IMR-90 (cell line): ENCODE measurements around the gene GJA5. TPM values are rescaled to one million over a fixed set of nuclear protein-coding genes. Genes with fewer than 3 reads are reported as not detected.

Experiments used
- ATAC-seq: fragments of 200-7000 bp; cut with Tn5 transposase; 2 replicates; pipeline ENCODE4 v1.9.1; 2020; ENCODE audit warnings: low read depth, mild to moderate bottlenecking, moderate library complexity
- BruUV-seq: library from RNA; stranded (reverse); fragments of 400-500 nt; replicated peaks from 2 replicates; lab custom pipeline; 2021; lab: Mats Ljungman, UMichigan
- CTCF ChIA-PET: fragments of 300-600 bp; formaldehyde crosslinking; extraction: SDS; loops from one replicate; lab custom pipeline; 2021; ENCODE audit warnings: antibody characterized with exemption; lab: Yijun Ruan, JAX
- POLR2A ChIA-PET: fragments of 300-600 bp; sonication (Branson Sonifier 250); formaldehyde crosslinking; loops from one replicate; lab custom pipeline; 2022; ENCODE audit warnings: antibody characterized with exemption; ENCODE audit not compliant: unreplicated experiment; lab: Charles Lee
- DNase-seq: peaks from one replicate; pipeline ENCODE4 v3.0.0; 2013
- H2AFZ ChIP-seq: replicated peaks from 2 replicates; pipeline ENCODE3; 2013; ENCODE audit warnings: low read length, mild to moderate bottlenecking; ENCODE audit not compliant: poor library complexity
- H2AK5ac ChIP-seq: 2 replicates; pipeline ENCODE4 v1.6.1; 2013; ENCODE audit warnings: low read depth, low read length, inconsistent platforms
- H2AK9ac ChIP-seq: replicated peaks from 2 replicates; pipeline ENCODE3; 2013; ENCODE audit warnings: mild to moderate bottlenecking, low read depth, low read length, moderate library complexity; ENCODE audit not compliant: poor library complexity
- H2BK120ac ChIP-seq: 2 replicates; pipeline ENCODE4 v1.6.1; 2013; ENCODE audit warnings: low read depth, low read length, inconsistent platforms
- H2BK15ac ChIP-seq: 3 replicates; pipeline ENCODE4 v1.6.1; 2013; ENCODE audit warnings: low read depth, low read length, inconsistent platforms
- H2BK20ac ChIP-seq: 2 replicates; pipeline ENCODE4 v1.6.1; 2013; ENCODE audit warnings: low read depth, mild to moderate bottlenecking, inconsistent platforms, low read length, moderate library complexity
- H2BK5ac ChIP-seq: 2 replicates; pipeline ENCODE4 v1.6.1; 2013; ENCODE audit warnings: mild to moderate bottlenecking, low read depth, low read length, inconsistent platforms; ENCODE audit not compliant: poor library complexity, severe bottlenecking
- H3K14ac ChIP-seq: replicated peaks from 2 replicates; pipeline ENCODE4 v1.6.1; 2013; ENCODE audit warnings: low read depth, low read length, inconsistent platforms
- H3K18ac ChIP-seq: 2 replicates; pipeline ENCODE4 v1.6.1; 2013; ENCODE audit warnings: low read depth, low read length, control low read depth
- H3K23ac ChIP-seq: 2 replicates; pipeline ENCODE4 v1.6.1; 2013; ENCODE audit warnings: low read depth, low read length, inconsistent platforms
- H3K27ac ChIP-seq: 2 replicates; pipeline ENCODE4 v1.5.1; 2013; ENCODE audit warnings: mild to moderate bottlenecking, control low read depth, low read length; ENCODE audit not compliant: insufficient read depth
- H3K27me3 ChIP-seq: 2 replicates; pipeline ENCODE4 v1.6.1; 2013; ENCODE audit warnings: low read length; ENCODE audit not compliant: control insufficient read depth, insufficient read depth
- H3K36me3 ChIP-seq: 2 replicates; pipeline ENCODE4 v1.6.1; 2013; ENCODE audit warnings: low read length, mixed read lengths; ENCODE audit not compliant: control insufficient read depth, insufficient read depth
- H3K4ac ChIP-seq: 2 replicates; pipeline ENCODE4 v1.6.1; 2013; ENCODE audit warnings: low read depth, low read length, inconsistent platforms
- H3K4me1 ChIP-seq: 2 replicates; pipeline ENCODE4 v1.6.1; 2013; ENCODE audit warnings: low read length, mixed read lengths; ENCODE audit not compliant: control insufficient read depth, insufficient read depth
- H3K4me2 ChIP-seq: 2 replicates; pipeline ENCODE4 v1.6.1; 2013; ENCODE audit warnings: low read depth, mild to moderate bottlenecking, control low read depth, low read length, moderate library complexity
- H3K4me3 ChIP-seq: 2 replicates; pipeline ENCODE4 v1.5.1; 2013; ENCODE audit warnings: low read depth, mild to moderate bottlenecking, control low read depth, low read length, moderate library complexity; ENCODE audit not compliant: insufficient read depth
- H3K56ac ChIP-seq: 2 replicates; pipeline ENCODE4 v1.6.1; 2013; ENCODE audit warnings: low read length, inconsistent platforms; ENCODE audit not compliant: insufficient read depth; ENCODE audit errors: extremely low read depth
- H3K79me1 ChIP-seq, 2 experiments: 2 replicates each; pipeline ENCODE4 v1.6.1; 2013; ENCODE audit warnings: low read length in 2 of 2, inconsistent platforms in 1 of 2, low read depth in 1 of 2
- H3K9ac ChIP-seq: 2 replicates; pipeline ENCODE4 v1.6.1; 2013; ENCODE audit warnings: low read depth, low read length, control low read depth
- H3K9me1 ChIP-seq: 2 replicates; pipeline ENCODE4 v1.6.1; 2013; ENCODE audit warnings: low read length, inconsistent platforms; ENCODE audit not compliant: insufficient read depth
- H3K9me3 ChIP-seq: 2 replicates; pipeline ENCODE4 v1.6.1; 2013; ENCODE audit warnings: low read length; ENCODE audit not compliant: control insufficient read depth, insufficient read depth
- H4K20me1 ChIP-seq: 2 replicates; pipeline ENCODE4 v1.6.1; 2013; ENCODE audit warnings: low read length, inconsistent platforms; ENCODE audit not compliant: insufficient read depth
- H4K5ac ChIP-seq: 2 replicates; pipeline ENCODE4 v1.6.1; 2013; ENCODE audit warnings: mild to moderate bottlenecking, low read depth, low read length, control low read depth
- H4K8ac ChIP-seq, 2 experiments: 2 replicates each; pipeline ENCODE4 v1.6.1; 2013; ENCODE audit warnings: low read depth in 2 of 2, low read length in 2 of 2, control low read depth in 1 of 2, inconsistent platforms in 1 of 2
- H4K91ac ChIP-seq: 2 replicates; pipeline ENCODE4 v1.6.1; 2013; ENCODE audit warnings: low read depth, low read length, inconsistent platforms; ENCODE audit not compliant: insufficient read depth
- FOS ChIP-seq: fragments of 150-350 bp; IDR thresholded peaks from 2 replicates; pipeline ENCODE4 v1.6.1; 2016; ENCODE audit warnings: low read depth, low read length
- WGBS, 2 experiments: methylation state at CpG; one replicate each; pipeline versions ENCODE4 v1.1.5 to v1.1.7; 2013; ENCODE audit warnings: missing lambda C conversion rate in 2 of 2; ENCODE audit not compliant: insufficient read length in 1 of 2; ENCODE audit errors: extremely low coverage in 2 of 2; 5-methylcytosine and 5-hydroxymethylcytosine counted together
- dilution Hi-C: fragments of 300-500 bp; cut with HindIII; formaldehyde crosslinking; loops from one replicate; pipeline ENCODE4 v1.14.3; 2018; ENCODE audit warnings: low sequenced_read_pairs; ENCODE audit not compliant: unreplicated experiment
- in situ Hi-C: fragments of 300-500 bp; cut with MboI; formaldehyde crosslinking; loops from 3 replicates; pipeline ENCODE4 v1.14.3; 2019; ENCODE audit warnings: low sequenced_read_pairs, inconsistent platforms, mixed read lengths
- intact Hi-C: fragments of 100-400 bp; cut with micrococcal nuclease; formaldehyde crosslinking; loops from 2 replicates; pipeline ENCODE4 v1.10.0; 2022
- polyA plus RNA-seq, 3 experiments: library from polyadenylated mRNA; depleted of rRNA; stranded (reverse); fragments of >200 nt; gene quantifications; 2 replicates each; pipeline ENCODE4 v1.2.3, GENCODE V29; 2012; ENCODE audit warnings: low replicate concordance in 1 of 3
- total RNA-seq: library from RNA; depleted of rRNA; stranded (reverse); fragments of >200 nt; gene quantifications from 2 replicates; pipeline ENCODE4 v1.2.3, GENCODE V29; 2012

The GJA5 gene
- total and polyA plus RNA-seq, 2 of the 4 experiments (the other 2 are of a cell fraction), result not detected

DNA sequence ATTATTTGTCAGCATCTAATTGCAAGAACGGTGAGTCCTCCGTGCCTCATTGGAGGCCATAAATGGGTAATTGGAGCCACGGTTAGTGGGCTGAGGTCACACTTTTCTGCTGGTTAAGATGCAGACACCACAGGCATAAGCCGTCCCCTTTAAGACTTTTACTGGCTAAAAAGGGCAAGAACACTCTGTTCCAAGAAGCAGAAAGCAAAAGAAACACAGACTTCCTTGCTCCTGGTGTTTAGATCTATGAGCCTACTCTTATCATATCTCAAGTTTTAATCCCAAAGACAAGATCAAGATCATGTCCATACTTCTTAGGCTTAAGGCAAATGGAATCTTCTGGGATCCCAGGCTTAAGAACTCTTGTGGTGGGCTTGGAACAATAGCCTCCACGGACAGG is 17.3 kb upstream of the GJA5 start:
- no peak overlapping the region for H3K4me2 ChIP-seq
- BruUV-seq, result no TSS peak
- H3K27ac ChIP-seq, result no peak overlapping the region
- no peak overlapping the region for H2BK5ac ChIP-seq
- H2BK120ac ChIP-seq, result no peak overlapping the region
- no peak overlapping the region for H3K56ac ChIP-seq
- dilution Hi-C loops, result no loop called here
- no peak overlapping the region for H3K14ac ChIP-seq
- TF ChIP-seq FOS, result no peak
- ATAC-seq (no peak), DNase-seq (no peak)
- no peak overlapping the region for H3K9ac ChIP-seq
- H4K5ac ChIP-seq, result no peak overlapping the region
- no peaks in the 10 kb centered on the region for H3K79me1 ChIP-seq
- H3K18ac ChIP-seq, result no peak overlapping the region
- H3K27me3 ChIP-seq, result no peaks in the 10 kb centered on the region
- intact Hi-C loops, result no loop called here
- H3K36me3 ChIP-seq, result no peaks in the 10 kb centered on the region
- no peak overlapping the region for H2AK5ac ChIP-seq
- H3K4ac ChIP-seq, result no peak overlapping the region
- no peak overlapping the region for H4K8ac ChIP-seq
- no peak overlapping the region for H4K91ac ChIP-seq
- ChIA-PET CTCF (no interaction called here), POLR2A (no interaction called here)
- no CpG with 5 or more reads among the region's 5 CpGs for WGBS, 2 experiments
- no peak overlapping the region for H2BK15ac ChIP-seq
- H2AK9ac ChIP-seq, result no peak overlapping the region
- H3K4me1 ChIP-seq, result no peaks in the 10 kb centered on the region
- no peaks in the 10 kb centered on the region for H3K9me1 ChIP-seq
- in situ Hi-C loops, result no loop called here
- H2AFZ ChIP-seq, result no peak overlapping the region
- H2BK20ac ChIP-seq, result no peak overlapping the region
- no peak overlapping the region for H3K23ac ChIP-seq
- no peaks in the 10 kb centered on the region for H3K9me3 ChIP-seq
- no peaks in the 10 kb centered on the region for H4K20me1 ChIP-seq
- H3K4me3 ChIP-seq, result no peak overlapping the region
